HEK293 (cell line): ENCODE results near the gene OPN4.

Source experiments
- CTCF ChIA-PET: fragments of 350-600 bp; formaldehyde crosslinking; extraction: SDS; loops from one replicate; lab custom pipeline; 2021; ENCODE audit warnings: antibody characterized with exemption; lab: Yijun Ruan, JAX
- POLR2A ChIA-PET: fragments of 300-600 bp; formaldehyde crosslinking; extraction: SDS; loops from one replicate; lab custom pipeline; 2020; ENCODE audit warnings: antibody characterized with exemption, inconsistent platforms; lab: Yijun Ruan, JAX
- H3K27ac ChIP-seq: fragments of 200-500 bp; sonication (Bioruptor generic); 2 replicates; pipeline ENCODE4 v1.5.1; 2014; ENCODE audit warnings: low read depth, low read length, control low read depth, inconsistent platforms; ENCODE audit errors: extremely low read depth
- H3K36me3 ChIP-seq, 2 experiments: fragments of 200-500 bp in 1 of 2; sonication (Bioruptor generic) in 1 of 2; 1 replicate in 1 of 2; 2 replicates in 1 of 2; pipeline ENCODE4 v1.5.1; 2014 to 2017; ENCODE audit warnings: inconsistent platforms in 2 of 2, low read length in 2 of 2; ENCODE audit not compliant: control insufficient read depth in 2 of 2, insufficient read depth in 1 of 2
- H3K4me1 ChIP-seq: fragments of 200-500 bp; sonication (Bioruptor generic); 2 replicates; pipeline ENCODE4 v1.5.1; 2014; ENCODE audit warnings: mild to moderate bottlenecking, low read length, inconsistent platforms; ENCODE audit not compliant: control insufficient read depth, insufficient read depth
- H3K4me3 ChIP-seq: 2 replicates; pipeline ENCODE4 v1.5.1; 2011; ENCODE audit warnings: low read depth, mild to moderate bottlenecking, control low read depth, low read length, moderate library complexity
- H3K9me3 ChIP-seq: fragments of 200-500 bp; sonication (Bioruptor generic); 2 replicates; pipeline ENCODE4 v1.5.1; 2014; ENCODE audit warnings: low read depth, low read length, inconsistent platforms; ENCODE audit not compliant: control insufficient read depth, insufficient read depth
- BCL11B ChIP-seq: fragments of 450-650 bp; formaldehyde crosslinking; IDR thresholded peaks from 2 replicates; pipeline ENCODE4 v1.5.1; 2016; ENCODE audit warnings: low read depth, missing biosample characterization, missing genetic modification characterization
- EGR2 ChIP-seq: fragments of 450-650 bp; formaldehyde crosslinking; IDR thresholded peaks from 2 replicates; pipeline ENCODE4 v1.5.1; 2016; ENCODE audit warnings: low read depth, missing biosample characterization, missing genetic modification characterization
- IKZF3 ChIP-seq: fragments of 450-650 bp; IDR thresholded peaks from 2 replicates; pipeline ENCODE4 v1.5.0; 2018; ENCODE audit warnings: missing biosample characterization, mild to moderate bottlenecking, missing genetic modification characterization, moderate library complexity
- KLF9 ChIP-seq: fragments of 450-650 bp; formaldehyde crosslinking; IDR thresholded peaks from 2 replicates; pipeline ENCODE4 v1.5.1; 2016; ENCODE audit warnings: missing biosample characterization, missing genetic modification characterization, low read depth
- SALL2 ChIP-seq: fragments of 450-650 bp; formaldehyde crosslinking; IDR thresholded peaks from 2 replicates; pipeline ENCODE4 v1.5.0; 2017; ENCODE audit warnings: missing biosample characterization, mild to moderate bottlenecking, missing genetic modification characterization, borderline replicate concordance
- SCRT2 ChIP-seq: fragments of 450-650 bp; formaldehyde crosslinking; IDR thresholded peaks from 2 replicates; pipeline ENCODE4 v1.5.1; 2016; ENCODE audit warnings: missing biosample characterization, missing genetic modification characterization
- TRIM28 ChIP-seq: IDR thresholded peaks from 2 replicates; pipeline ENCODE4 v1.6.1; 2011; ENCODE audit warnings: low read length, control low read depth, borderline replicate concordance
- ZBTB48 ChIP-seq: fragments of 450-650 bp; formaldehyde crosslinking; IDR thresholded peaks from 2 replicates; pipeline ENCODE4 v1.5.1; 2016; ENCODE audit warnings: missing biosample characterization, missing genetic modification characterization
- ZNF114 ChIP-seq: fragments of 450-650 bp; formaldehyde crosslinking; IDR thresholded peaks from 2 replicates; pipeline ENCODE4 v1.5.0; 2017; ENCODE audit warnings: missing biosample characterization, missing genetic modification characterization
- ZNF138 ChIP-seq: fragments of 450-650 bp; formaldehyde crosslinking; IDR thresholded peaks from 2 replicates; pipeline ENCODE4 v1.5.1; 2016; ENCODE audit warnings: missing biosample characterization, missing genetic modification characterization, borderline replicate concordance
- ZNF169 ChIP-seq: fragments of 450-650 bp; formaldehyde crosslinking; IDR thresholded peaks from 2 replicates; pipeline ENCODE4 v1.5.1; 2016; ENCODE audit warnings: missing biosample characterization, missing genetic modification characterization
- ZNF19 ChIP-seq: fragments of 450-650 bp; formaldehyde crosslinking; IDR thresholded peaks from 2 replicates; pipeline ENCODE4; 2016; ENCODE audit warnings: missing biosample characterization, missing genetic modification characterization, low read depth
- ZNF23 ChIP-seq: fragments of 450-650 bp; formaldehyde crosslinking; IDR thresholded peaks from 2 replicates; pipeline ENCODE4 v1.5.1; 2016; ENCODE audit warnings: missing biosample characterization, missing genetic modification characterization, borderline replicate concordance
- ZNF239 ChIP-seq: fragments of 450-650 bp; formaldehyde crosslinking; IDR thresholded peaks from 2 replicates; pipeline ENCODE4 v1.5.1; 2016; ENCODE audit warnings: missing biosample characterization, missing genetic modification characterization
- ZNF341 ChIP-seq: fragments of 450-650 bp; formaldehyde crosslinking; IDR thresholded peaks from 2 replicates; pipeline ENCODE4; 2016; ENCODE audit warnings: low read depth, missing biosample characterization, missing genetic modification characterization
- ZNF561 ChIP-seq: fragments of 450-650 bp; IDR thresholded peaks from 2 replicates; pipeline ENCODE4 v1.5.1; 2018; ENCODE audit warnings: missing biosample characterization, missing genetic modification characterization, borderline replicate concordance
- ZNF600 ChIP-seq: fragments of 450-650 bp; formaldehyde crosslinking; IDR thresholded peaks from 2 replicates; pipeline ENCODE4 v1.5.1; 2016; ENCODE audit warnings: missing biosample characterization, missing genetic modification characterization
- ZNF654 ChIP-seq: fragments of 450-650 bp; formaldehyde crosslinking; IDR thresholded peaks from 2 replicates; pipeline ENCODE4 v1.5.1; 2016; ENCODE audit warnings: low read depth, missing biosample characterization, missing genetic modification characterization
- ZNF660 ChIP-seq: fragments of 450-650 bp; IDR thresholded peaks from 2 replicates; pipeline ENCODE4 v1.5.1; 2018; ENCODE audit warnings: missing biosample characterization, mild to moderate bottlenecking, missing genetic modification characterization
- ZNF785 ChIP-seq: fragments of 450-650 bp; formaldehyde crosslinking; IDR thresholded peaks from 2 replicates; pipeline ENCODE4 v1.5.1; 2016; ENCODE audit warnings: missing biosample characterization, missing genetic modification characterization
- TF ChIP-seq, protein P1 (sequence below): fragments of 450-650 bp; formaldehyde crosslinking; conservative IDR thresholded peaks from 2 replicates; pipeline ENCODE4 v1.5.1; 2016; ENCODE audit warnings: low read depth, missing biosample characterization, missing genetic modification characterization
- TF ChIP-seq, protein P2 (sequence below): fragments of 450-650 bp; formaldehyde crosslinking; IDR thresholded peaks from 2 replicates; pipeline ENCODE4 v1.5.1; 2016; ENCODE audit warnings: missing biosample characterization, missing genetic modification characterization

OPN4 gene

DNA sequence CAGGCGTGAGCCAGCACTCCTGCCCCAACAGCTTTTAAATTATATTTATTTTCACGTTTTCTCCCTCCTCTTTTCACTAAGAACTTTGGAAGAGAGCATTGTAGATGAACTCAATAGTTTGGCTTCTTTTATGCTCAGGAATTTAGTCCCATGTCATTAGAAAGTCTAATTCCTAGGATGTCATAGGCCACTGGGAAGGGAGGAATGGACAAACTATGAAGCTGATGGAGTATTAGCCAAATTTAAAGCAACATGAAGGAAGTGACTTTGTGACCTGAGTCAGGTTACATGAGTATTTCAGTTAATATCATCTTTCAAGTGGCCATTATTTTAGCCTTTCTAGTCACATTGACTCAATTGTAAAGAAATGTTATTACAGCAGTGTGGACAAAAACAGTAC is 18.0 kb upstream of the OPN4 start:
- ChIA-PET CTCF (interaction anchor here (0.7 to 0.9 kb wide), 2 partner anchors 9 to 51 kb away, joined by 3 read pairs; no protein-coding TSS in a partner anchor), POLR2A (no interaction called here)
- H3K4me1 ChIP-seq, result no peaks in the 10 kb centered on the region
- no peaks in the 10 kb centered on the region for H3K9me3 ChIP-seq
- H3K36me3 ChIP-seq, result no peaks in the 10 kb centered on the region
- H3K4me3 ChIP-seq, result no peak overlapping the region
- no peak overlapping the region for H3K27ac ChIP-seq
- TF ChIP-seq, protein P1, sequence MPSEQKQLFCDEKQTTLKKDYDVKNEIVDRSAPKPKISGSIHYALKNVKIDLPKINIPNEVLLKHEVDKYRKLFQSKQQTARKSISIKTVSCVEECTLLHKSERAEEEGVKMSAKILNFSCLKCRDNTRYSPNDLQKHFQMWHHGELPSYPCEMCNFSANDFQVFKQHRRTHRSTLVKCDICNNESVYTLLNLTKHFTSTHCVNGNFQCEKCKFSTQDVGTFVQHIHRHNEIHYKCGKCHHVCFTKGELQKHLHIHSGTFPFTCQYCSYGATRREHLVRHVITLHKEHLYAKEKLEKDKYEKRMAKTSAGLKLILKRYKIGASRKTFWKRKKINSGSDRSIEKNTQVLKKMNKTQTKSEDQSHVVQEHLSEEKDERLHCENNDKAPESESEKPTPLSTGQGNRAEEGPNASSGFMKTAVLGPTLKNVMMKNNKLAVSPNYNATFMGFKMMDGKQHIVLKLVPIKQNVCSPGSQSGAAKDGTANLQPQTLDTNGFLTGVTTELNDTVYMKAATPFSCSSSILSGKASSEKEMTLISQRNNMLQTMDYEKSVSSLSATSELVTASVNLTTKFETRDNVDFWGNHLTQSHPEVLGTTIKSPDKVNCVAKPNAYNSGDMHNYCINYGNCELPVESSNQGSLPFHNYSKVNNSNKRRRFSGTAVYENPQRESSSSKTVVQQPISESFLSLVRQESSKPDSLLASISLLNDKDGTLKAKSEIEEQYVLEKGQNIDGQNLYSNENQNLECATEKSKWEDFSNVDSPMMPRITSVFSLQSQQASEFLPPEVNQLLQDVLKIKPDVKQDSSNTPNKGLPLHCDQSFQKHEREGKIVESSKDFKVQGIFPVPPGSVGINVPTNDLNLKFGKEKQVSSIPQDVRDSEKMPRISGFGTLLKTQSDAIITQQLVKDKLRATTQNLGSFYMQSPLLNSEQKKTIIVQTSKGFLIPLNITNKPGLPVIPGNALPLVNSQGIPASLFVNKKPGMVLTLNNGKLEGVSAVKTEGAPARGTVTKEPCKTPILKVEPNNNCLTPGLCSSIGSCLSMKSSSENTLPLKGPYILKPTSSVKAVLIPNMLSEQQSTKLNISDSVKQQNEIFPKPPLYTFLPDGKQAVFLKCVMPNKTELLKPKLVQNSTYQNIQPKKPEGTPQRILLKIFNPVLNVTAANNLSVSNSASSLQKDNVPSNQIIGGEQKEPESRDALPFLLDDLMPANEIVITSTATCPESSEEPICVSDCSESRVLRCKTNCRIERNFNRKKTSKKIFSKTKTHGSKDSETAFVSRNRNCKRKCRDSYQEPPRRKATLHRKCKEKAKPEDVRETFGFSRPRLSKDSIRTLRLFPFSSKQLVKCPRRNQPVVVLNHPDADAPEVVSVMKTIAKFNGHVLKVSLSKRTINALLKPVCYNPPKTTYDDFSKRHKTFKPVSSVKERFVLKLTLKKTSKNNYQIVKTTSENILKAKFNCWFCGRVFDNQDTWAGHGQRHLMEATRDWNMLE (tag by site-specific recombination), result no peak
- TF ChIP-seq ZNF654 (tag by site-specific recombination), result no peak
- no peak for TF ChIP-seq BCL11B (tag by site-specific recombination)
- no peak for TF ChIP-seq TRIM28

DNA sequence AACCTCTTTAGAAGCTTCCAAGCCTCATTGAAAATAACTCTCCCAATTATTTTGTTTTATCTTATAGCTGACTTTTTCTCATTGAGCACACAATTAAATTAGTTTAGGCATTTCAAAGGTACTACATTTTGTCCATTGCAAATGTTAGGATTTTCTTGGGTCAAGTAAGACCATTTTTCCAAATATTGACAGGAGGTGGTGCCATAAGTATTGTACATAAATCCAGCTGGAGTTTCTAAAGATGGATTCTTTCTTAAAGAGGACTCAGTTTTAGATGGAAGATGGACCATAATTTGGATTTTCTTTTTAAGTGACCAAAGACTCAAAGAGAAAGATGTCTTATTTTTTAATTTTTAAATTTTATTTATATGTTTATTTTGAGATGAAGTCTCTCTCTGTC is 12.3 kb upstream of the OPN4 start:
- H3K36me3 ChIP-seq, result no peaks in the 10 kb centered on the region
- CTCF ChIA-PET, result interaction anchor here (0.6 to 5.3 kb wide), 11 partner anchors 22 to 937 kb away, joined by 3 to 46 read pairs (median 3); no protein-coding TSS in a partner anchor
- H3K4me3 ChIP-seq, result no peak overlapping the region
- POLR2A ChIA-PET, result interaction anchor here (0.6 kb wide), 1 partner anchor 60 kb away, joined by 6 read pairs; no protein-coding TSS in a partner anchor
- H3K9me3 ChIP-seq, result no peaks in the 10 kb centered on the region
- no peak overlapping the region for H3K27ac ChIP-seq
- TF ChIP-seq ZNF114 (tag by site-specific recombination) (no peak), IKZF3 (tag by site-specific recombination) (no peak), ZNF561 (no peak), ZNF239 (no peak)
- H3K4me1 ChIP-seq, result no peaks in the 10 kb centered on the region; the same call in 1 of the 2 replicates

DNA sequence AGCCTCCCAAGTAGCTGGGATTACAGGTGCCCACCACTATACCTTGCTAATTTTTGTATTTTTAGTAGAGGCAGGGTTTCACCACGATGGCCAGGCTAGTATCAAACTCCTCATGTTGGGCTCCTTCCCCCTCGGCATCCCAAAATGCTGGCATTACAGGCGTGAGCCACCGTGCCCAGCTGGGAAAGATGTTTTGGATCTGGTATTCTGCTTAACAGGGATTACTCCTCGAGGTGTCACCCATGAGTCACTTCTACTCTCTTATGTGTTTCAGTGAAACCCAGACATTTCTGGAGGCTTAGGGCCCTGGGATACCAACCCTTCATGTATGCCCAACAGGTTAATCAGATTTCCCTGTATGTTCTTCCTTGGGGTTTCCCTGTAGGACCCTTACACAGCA is 11.8 kb upstream of the OPN4 start:
- CTCF ChIA-PET, result interaction anchor here (0.7 to 5.3 kb wide), 10 partner anchors 21 to 937 kb away, joined by 3 to 46 read pairs (median 4); no protein-coding TSS in a partner anchor
- no peak overlapping the region for H3K4me3 ChIP-seq

More for the DNA sequence above, 11.8 kb upstream of the OPN4 start:
- no peaks in the 10 kb centered on the region for H3K9me3 ChIP-seq
- TF ChIP-seq ZNF600 (tag by site-specific recombination) (0 out of 2 replicates have a peak, but pooled peaks have one; percentile 43), SALL2 (no peak), ZNF169 (tag by site-specific recombination) (no peak), EGR2 (tag by site-specific recombination) (no peak), ZBTB48 (no peak), KLF9 (tag by site-specific recombination) (no peak), ZNF785 (tag by site-specific recombination) (no peak), ZNF654 (tag by site-specific recombination) (peak; percentile 35; the same call in 1 of the 2 replicates), IKZF3 (tag by site-specific recombination) (no peak), SCRT2 (tag by site-specific recombination) (peak; percentile 46; the same call in 1 of the 2 replicates), ZNF19 (no peak), ZNF660 (tag by site-specific recombination) (no peak), ZNF341 (no peak), ZNF23 (tag by site-specific recombination) (no peak), ZNF138 (tag by site-specific recombination) (no peak)
- TF ChIP-seq, protein P2, sequence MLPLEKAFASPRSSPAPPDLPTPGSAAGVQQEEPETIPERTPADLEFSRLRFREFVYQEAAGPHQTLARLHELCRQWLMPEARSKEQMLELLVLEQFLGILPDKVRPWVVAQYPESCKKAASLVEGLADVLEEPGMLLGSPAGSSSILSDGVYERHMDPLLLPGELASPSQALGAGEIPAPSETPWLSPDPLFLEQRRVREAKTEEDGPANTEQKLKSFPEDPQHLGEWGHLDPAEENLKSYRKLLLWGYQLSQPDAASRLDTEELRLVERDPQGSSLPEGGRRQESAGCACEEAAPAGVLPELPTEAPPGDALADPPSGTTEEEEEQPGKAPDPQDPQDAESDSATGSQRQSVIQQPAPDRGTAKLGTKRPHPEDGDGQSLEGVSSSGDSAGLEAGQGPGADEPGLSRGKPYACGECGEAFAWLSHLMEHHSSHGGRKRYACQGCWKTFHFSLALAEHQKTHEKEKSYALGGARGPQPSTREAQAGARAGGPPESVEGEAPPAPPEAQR (tag by site-specific recombination), result no peak
- H3K36me3 ChIP-seq, result no peaks in the 10 kb centered on the region
- no peak overlapping the region for H3K27ac ChIP-seq
- no peaks in the 10 kb centered on the region; the same call in 1 of the 2 replicates for H3K4me1 ChIP-seq
- POLR2A ChIA-PET, result interaction anchor here (0.6 kb wide), 1 partner anchor 60 kb away, joined by 6 read pairs; no protein-coding TSS in a partner anchor
